HG02759 (cell line): Measurements from ENCODE around the gene CRAT.

Experiments used
- ATAC-seq: cut with Tn5 transposase; IDR thresholded peaks from one replicate; pipeline ENCODE4 v1.9.1; 2021; ENCODE audit warnings: mild to moderate bottlenecking, moderate library complexity; ENCODE audit not compliant: unreplicated experiment

CRAT gene

DNA sequence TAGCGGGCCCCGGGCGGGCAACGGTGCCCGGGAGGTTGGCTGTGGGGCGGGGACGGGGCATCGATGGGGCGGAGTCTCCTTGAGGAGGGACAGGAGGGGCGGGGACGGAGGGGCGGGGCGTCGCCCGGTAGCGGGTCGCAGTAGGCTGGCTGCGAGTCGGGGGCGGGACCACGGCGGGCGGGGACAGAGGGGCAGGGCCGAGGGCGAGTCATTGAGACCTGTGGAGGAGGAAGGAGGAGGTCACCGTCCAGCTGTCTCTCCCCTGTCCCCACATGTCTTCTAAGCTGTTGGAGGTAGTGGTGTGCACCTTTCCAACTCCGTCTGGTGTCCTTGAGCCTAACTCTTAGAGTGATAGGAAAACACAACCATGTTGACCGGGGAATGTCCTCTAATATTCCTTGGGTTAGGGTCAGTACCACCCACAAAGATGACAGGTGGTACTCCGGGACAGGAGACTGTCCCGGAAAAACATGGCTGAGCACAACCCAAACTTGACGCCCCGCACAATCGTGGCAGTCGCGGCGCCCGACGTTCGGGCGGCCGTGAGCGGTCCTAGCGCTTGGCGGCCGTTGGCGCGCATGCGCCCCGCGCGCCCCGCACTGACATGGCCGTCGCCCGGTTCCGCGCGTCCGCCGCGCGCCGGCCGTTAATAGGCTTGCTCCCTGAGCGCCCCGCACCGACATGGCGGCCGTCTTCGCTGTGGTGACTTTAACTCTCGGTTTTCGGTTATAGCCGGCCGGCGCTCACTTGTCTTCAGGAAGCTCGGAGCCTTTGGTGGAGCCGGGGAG is at the start of gene CRAT, which contains the start of gene PTPA:
Gene CRAT (minus strand): TSS at position 54 of the 788 bp plus-strand sequence. CDS start 284 bp downstream, outside the sequence.
Gene PTPA (plus strand): TSS at position 676 of the 788 bp plus-strand sequence. CDS start 186 bp downstream, outside the sequence.
- ATAC-seq, result peak; percentile 89

GRCh38 chr9:129156163-129156562 is 45.6 kb upstream of the CRAT start:
- no peak for ATAC-seq

DNA sequence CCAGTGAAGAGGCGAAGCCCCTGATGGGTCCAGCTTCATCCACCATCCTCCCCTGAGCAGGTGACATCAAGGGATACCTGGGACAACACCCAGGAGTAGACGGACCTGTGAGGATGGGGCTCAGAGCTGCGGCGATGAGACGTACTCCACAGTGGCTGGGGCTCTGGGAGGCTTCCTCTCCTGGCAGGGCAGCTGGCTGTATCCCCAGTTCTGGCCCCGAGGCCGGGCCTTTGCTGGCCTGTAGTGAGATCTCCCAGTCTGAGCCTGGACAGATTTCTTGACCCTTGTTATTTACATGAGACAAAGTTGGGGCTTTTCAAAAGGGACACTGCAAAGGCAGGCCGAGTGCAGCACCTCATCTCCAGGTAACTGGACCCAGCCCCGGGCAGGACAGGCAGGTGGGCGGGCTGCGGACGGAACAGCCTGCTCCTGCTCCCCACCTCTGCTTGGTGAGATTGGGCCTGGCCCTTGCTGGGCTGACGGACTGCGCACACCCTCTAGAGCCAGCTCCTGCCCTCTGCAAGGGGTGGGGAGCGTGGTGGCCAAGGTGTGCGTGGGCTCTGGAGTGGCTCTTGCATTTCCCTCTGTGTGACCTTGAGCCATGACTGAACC is 44.4 kb upstream of the CRAT start:
- ATAC-seq, result no peak

DNA sequence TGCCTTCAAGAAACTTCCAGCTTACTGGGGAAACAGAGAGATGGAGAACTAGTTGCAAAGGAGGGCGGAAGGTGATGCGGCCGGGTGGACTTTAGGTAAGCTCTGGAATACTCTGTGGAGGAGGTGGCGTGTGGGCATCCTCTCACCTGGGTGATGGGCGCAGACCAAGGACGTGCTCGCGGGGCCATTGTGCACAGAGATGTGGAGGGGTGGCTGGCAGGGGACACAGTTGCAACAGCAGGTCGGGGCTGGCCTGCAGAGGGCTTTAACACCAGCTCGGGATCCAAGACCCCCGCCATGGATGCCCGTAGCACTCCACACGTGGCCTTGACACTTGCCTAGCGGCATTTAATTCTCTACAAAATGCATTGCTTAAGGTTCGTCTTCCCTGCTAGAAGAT is 40.9 kb upstream of the CRAT start:
- ATAC-seq, result no peak

GRCh38 chr9:129150672-129151211 is 40.1 kb upstream of the CRAT start:
- no peak for ATAC-seq

- ATAC-seq, result no peak
These were observed 39.5 kb upstream of the CRAT start for GRCh38 chr9:129150122-129150521.

DNA sequence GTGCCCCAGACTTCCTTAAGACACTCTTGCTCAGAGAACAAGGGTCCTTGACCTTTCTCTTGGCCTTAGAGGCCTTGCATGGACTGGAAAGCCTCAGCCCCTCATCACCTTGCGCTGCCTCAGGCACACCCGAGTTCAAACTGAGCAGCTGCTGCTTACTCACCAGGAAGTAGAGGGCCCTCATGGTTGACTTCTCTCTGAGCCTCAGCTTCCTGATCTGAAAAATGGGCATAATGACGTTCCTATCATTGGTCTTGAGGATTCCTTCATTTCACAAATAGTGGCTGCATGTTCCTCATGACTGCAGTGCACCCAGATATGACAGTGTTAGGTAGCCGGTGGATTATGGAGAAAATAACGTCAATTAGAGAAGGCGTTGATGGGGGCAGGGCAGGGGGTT is 38.8 kb upstream of the CRAT start:
- no peak for ATAC-seq

GRCh38 chr9:129148463-129149204 is 38.0 kb upstream of the CRAT start:
- ATAC-seq, result no peak

DNA sequence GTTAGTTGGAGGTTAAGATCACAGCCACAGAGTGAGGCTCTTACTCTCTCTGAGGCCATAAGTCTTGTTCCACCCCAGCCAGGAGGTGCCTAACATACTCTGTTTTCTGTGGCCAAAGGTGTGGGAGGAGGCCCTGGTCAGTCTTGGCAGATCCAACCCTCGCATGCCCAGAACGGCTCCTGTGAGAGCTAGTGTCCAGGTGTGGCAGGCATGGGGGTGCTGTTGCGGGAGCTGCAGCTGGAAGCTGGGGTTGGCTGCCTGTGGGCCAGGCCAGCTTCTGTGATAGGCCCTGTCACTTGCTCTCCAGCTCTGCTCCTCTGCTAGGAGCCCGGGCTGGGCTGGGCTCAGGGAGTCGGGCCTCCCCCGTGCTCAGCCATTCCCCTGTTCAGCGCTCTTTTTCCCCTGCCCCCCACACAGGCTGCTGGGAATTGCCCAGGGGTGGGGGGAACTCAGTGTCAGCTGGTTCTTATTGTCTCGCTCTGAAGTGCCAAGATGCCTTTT is 35.9 kb upstream of the CRAT start:
- ATAC-seq, result no peak

GRCh38 chr9:129145841-129146292 is 35.3 kb upstream of the CRAT start:
- ATAC-seq, result no peak

DNA sequence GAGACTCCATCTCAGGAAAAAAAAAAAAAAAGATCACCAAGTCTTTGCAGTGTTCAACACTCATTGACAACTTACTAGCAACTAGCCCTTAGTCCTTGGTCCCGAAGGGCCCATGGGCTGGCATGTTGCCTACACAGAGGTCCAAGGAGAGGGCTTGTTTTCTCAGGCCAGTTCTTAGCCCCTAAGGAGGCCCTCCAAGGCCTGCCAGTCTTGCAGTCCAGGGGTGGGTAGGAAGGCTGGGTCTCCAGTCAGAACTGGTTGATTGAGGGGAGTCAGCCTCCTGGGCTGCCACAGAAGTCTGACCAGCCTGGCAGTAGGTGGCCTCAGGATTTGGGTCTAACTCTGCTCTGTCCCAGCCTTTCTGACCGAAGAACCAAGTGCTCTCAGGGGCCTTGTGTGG is 34.7 kb upstream of the CRAT start:
- no peak for ATAC-seq

DNA sequence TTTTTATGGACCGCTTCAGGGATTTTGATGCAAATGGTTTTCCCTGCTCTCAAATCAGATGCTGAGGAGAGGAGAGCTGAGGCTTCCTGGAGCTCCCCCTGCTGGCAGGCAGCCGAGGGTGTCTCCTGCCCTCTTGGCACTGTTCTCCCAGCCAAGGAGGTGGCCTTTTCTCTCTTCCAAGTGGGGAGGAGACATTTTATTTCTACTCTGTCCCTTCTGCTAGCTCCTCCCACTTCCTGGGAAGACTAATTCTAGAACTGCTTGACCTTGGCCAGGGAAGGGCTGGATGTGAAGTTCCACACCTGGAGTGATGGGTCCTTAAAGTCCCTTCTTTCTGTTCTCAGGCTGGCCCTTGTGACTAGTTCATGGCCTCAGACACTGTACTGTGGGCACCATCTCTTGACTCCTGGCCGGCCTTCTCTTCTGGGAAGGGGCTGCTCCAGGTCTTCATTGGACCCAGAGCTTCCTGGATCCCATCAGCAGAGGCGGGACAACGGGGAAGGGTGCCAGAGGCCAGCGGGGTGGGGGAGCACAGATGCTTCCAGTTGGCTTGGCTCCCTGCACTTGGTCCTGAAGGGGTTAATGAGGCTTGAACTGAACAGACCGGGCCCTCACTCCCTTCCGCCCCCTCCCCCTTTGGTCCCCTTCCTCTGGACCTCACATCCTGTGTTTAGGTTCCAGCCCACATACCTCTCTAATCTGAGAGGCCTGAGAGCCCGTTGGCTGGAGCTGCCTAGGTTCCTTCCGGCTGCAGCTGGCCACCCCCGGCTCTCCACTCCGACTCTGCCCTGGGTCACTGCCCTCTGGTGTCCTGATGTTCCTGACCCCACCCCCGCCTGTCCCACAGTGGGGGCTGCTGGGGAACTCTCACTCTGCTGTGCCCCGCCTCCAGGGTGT is 32.7 kb upstream of the CRAT start:
- ATAC-seq, result no peak

- ATAC-seq, result no peak
These were observed 31.7 kb upstream of the CRAT start for GRCh38 chr9:129142138-129142935.

DNA sequence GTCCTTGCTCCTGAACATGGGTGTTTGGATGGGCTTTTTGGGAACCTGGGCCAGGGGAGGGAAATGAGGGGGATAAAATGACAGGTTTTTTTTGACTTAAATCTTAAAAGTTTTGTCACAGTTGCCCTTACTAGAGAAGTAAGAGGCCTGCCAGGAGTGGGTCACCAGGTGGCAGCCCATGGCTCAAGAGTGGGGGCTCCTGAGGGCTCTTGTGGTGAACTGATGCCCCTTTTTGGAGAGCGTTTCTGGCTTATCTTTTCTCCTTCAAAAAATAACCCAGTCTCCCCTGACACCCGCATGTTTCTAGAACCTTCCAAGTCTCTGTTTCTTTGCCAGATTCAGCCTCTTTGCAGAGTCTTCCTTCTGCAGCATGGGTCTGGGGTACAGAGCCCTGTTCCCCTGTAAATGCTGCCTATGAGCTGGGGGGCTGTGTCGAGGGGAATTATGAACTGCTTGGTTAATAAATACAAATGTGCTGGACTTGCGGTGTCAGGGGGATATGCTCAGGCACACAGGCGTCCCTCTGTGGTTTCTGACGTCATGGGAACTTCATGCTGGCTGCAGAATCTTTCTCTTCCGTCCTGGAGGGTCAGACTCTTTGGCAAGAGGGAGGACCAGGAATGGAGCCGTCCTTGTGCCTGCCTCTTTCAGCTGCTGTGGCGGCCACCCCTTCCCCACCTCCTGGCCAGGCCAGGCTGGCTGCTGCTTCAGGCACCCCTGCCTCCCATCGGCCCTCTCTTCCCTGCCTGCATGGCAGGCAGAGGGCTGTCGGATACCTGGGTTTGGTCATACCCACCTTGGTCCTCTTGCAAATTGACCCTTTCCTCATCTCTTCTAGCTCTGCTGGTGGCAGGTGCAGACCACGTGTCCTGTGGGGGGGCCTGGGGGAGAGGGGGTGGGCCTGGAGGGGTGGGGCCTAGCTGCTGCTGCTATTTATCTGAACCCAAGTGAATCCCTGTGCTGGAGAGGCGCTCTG is 30.8 kb upstream of the CRAT start:
- ATAC-seq, result peak; percentile 41

DNA sequence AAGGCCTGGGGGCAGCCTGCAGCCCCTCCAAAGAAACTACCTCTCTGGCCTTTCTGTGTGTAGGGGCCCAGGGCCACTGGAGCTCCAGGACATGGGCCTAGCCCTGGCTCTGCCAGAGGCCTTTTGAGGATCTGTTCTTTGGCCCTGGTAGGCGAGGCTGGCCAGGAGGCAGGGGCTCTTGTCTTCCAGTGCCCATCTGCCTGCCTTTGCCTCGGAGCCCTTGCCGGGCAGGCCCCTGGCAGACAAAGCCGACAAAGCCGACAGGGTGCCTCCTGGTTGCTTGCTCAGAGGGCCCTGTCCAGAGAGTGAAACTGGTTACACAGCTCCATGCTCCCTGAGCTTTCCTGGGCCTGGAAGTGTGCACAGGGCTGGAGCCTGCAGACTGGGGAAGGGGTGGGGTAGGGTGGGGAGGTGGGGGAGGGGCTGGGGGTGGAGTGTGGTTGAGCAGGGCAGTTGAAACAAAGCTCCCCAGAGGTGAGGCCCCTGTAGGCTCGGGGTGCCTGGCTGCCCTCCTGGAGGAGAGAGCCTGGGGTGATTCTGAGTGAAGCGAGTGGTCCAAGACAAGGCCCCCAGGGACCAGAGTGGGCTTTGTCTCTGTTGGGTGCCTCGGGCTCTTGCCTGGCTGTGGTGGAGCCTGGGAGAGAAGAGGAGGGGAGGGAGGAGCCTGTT is 29.9 kb upstream of the CRAT start:
- peak; percentile 24 for ATAC-seq

DNA sequence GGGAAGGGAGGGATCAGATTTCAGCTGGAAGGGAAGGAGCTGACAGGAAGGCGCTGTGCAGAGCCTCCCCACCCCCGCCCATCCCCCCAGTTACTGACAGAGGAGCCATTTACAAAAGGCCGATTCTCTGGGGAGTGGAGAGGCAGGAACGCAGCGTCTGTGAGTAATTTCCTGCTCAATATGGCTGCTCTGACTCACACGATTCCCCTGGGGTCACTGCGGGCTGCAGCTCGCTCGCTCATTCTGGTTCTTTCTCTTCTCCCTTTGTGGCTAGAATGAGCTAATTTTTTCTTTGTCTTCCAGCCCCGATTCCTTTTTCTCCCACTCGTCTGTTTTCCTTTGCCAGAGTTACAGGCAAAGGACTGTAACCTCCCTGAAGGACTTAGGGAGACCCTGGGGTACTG is 29.4 kb upstream of the CRAT start:
- ATAC-seq, result peak; percentile 68

DNA sequence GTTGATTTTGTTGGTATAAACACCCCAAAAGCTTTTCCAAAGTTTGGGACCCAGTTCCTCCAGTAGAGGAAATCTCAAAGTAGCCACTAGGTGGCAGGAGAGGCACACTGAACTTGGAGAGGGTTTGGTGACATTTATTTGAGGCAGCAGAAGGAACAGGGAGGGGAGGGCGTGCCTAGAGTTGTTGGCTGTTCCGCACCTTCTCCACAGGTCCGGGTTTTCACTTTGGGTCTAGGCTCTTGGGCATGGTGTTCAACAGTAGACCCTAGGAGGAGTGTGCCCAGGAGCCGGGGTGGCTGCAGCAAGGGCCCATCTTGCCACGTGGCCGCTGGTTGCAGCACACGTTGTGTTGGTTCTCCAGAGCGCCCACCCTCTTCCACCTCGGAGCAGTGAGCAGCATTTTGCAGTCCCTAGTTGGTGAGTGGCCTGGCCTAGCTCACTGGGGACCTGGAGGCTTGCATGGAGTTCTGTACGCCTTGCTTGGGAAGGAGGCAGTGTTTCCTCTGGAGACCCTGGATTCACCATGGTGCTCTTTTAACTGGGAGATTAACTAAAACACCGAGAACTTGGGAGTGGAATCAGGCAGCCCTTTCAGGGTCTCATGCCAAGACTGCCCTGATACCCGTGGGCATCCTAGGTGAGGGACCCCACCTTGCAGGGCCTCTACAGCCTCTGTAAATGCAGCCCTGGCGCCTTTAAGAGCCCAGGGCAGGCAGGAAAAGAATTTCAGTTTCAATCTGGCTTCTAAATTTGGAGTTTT is 28.8 kb upstream of the CRAT start:
- ATAC-seq, result peak; percentile 3
